GM12892 (cell line): Measurements from ENCODE around the gene PRRC2B.
"Not testable (repeated sequence)": the region's sequence is repeated elsewhere in the genome, so short reads cannot be mapped to it uniquely, and the experiment has no call there.

ENCODE experiments used
- DNase-seq: peaks from one replicate; pipeline ENCODE4 v3.0.0; 2011; ENCODE audit not compliant: insufficient read length
- FAIRE-seq: peaks from 2 replicates; lab custom pipeline; 2011; peaks lifted over from hg19 to GRCh38; lab: Jason Lieb, UNC
- POLR2A ChIP-seq: IDR thresholded peaks from 2 replicates; pipeline ENCODE4 v1.6.1; 2011; ENCODE audit warnings: low read depth, low read length, control low read depth
- POLR2AphosphoS5 ChIP-seq: IDR thresholded peaks from 2 replicates; pipeline ENCODE4 v1.6.1; 2011; ENCODE audit warnings: low read depth, low read length, control low read depth
- TAF1 ChIP-seq: IDR thresholded peaks from 2 replicates; pipeline ENCODE4 v1.6.1; 2011; ENCODE audit warnings: low read depth, mild to moderate bottlenecking, control low read depth, low read length, borderline replicate concordance

PRRC2B gene

DNA sequence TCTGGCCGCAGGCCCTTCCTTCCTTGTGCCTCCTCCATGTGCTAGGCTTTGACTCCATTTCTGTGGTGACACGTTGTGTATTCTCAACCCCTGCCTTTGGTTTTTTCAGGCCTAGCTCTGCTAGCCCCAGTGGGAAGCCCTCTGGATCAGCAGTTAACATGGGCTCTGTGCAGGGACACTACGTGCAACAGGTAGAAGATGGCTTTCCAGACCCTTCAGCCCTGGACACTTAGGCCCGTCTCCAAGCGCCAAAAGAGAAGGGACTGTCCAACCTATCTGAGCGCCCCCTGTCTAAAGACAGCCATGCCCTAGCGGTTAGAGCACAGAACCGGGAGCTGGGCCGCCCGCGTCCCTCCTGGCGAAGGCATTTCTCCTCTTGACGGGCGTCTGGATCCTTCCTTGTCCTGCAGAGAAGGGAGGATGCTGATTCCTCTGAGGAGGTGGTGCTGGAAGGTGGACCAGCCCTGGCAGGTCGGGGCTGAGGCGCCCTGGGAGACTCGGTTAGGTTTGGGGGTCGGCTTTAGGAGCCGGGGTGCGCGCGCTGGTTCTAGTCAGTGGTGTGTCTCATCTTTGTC is 100.5 kb downstream of the PRRC2B start:
- no peak for FAIRE-seq
- TF ChIP-seq POLR2A (no peak), TAF1 (no peak), POLR2AphosphoS5 (no peak)
- no peak for DNase-seq

DNA sequence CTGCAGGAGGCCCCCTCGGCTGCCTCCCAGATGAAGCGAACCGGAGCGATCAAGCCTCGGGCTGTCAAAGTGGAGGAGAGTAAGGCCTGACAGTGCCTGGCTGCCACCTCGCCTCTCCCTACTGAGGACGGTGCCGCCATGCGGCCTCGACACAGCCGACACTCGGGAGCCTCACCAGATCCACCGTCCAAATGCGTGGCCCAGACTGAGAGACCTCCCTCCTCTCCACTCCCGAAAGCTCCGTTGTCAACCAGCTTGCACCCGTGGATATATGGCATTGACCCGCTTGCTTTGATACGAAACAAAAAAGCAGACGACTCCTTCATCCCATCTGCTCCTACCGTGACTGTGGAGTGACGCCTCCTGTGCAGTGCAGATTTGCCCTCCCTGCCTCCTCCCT is 101.9 kb downstream of the PRRC2B start:
- DNase-seq (no peak), FAIRE-seq (no peak)
- TF ChIP-seq TAF1 (no peak), POLR2AphosphoS5 (no peak), POLR2A (no peak)

DNA sequence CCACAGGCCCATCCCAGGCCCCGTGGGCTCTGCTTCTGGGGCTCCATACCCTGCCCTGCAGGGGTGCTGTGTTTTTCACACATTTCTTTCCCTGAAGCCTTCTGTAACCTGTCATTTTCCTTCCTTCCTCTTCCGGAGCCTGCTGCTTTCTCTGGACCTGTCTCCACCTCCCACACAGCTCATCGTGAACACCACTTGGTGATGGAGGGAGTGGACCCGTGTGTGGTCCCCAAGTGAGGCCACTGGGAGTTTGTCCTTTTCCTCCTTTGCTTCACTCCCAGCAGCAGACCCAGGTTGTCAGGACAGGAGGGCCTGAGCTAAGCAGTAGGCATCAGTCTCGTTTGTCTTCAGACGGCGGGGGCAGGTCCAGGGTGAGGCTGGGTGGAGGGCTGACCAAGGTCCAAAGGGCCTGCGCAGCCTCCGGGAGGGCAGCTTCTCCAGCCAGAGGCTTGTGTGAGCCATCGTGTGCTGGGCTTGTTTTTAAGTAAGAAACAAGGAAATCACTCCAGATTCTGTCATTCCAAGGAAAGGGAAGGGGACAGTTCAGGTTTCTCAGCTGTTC is 103.0 kb downstream of the PRRC2B start:
- DNase-seq: no peak
- TF ChIP-seq POLR2AphosphoS5 (no peak), POLR2A (no peak), TAF1 (no peak)
- FAIRE-seq: no peak

DNA sequence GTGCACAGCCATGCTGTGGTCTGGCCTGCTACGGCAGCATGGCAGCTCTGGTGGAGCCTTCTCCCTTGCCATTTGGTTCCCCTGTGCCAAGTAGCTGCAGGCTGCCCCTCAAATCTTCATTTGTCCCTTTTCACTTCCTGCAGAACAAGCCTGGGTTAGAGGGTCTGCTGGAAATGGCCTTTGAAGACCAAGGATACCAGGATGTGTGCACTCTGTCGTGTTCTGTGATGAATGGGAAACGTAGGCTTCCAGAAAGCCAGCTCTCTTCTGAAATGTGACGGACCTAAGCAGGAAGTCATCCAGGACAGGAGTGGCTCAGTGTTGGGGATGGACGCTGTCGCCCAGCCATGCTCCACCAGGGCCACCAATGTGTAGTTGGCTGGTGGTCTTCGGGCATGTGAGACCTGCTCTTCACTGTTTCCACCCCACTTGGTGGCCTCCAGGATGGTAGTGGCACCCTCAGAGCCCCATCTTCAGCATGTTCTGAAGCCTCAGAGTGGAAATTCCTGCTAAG is 105.4 kb downstream of the PRRC2B start:
- DNase-seq (no peak), FAIRE-seq (no peak)
- TF ChIP-seq TAF1 (no peak), POLR2A (no peak), POLR2AphosphoS5 (no peak; the same call in 1 of the 2 replicates)

DNA sequence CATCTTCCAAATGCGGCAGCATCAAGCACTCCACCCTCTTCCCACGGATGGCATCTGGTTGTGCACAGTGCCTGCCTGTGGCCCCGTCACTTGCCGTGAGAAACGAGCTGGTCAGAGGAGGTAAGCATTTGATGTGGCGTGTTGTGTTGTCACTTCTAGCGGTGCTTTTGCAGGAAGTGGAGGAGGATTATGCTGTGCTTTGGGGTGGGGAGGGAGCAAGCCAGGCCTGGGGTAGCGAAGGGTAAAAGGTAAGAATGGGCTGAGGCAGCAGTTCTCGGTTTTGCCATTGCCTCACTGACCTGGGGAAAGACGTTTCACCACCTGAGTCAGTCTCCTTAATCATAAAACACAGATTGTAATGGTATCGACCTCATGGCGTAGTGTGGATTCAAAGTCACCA is 106.5 kb downstream of the PRRC2B start:
- TF ChIP-seq POLR2A: 0 out of 2 replicates have a peak, but pooled peaks have one; percentile 18
- TF ChIP-seq POLR2AphosphoS5: peak; percentile 51
- TF ChIP-seq TAF1: no peak
- DNase-seq (no peak), FAIRE-seq (no peak)

DNA sequence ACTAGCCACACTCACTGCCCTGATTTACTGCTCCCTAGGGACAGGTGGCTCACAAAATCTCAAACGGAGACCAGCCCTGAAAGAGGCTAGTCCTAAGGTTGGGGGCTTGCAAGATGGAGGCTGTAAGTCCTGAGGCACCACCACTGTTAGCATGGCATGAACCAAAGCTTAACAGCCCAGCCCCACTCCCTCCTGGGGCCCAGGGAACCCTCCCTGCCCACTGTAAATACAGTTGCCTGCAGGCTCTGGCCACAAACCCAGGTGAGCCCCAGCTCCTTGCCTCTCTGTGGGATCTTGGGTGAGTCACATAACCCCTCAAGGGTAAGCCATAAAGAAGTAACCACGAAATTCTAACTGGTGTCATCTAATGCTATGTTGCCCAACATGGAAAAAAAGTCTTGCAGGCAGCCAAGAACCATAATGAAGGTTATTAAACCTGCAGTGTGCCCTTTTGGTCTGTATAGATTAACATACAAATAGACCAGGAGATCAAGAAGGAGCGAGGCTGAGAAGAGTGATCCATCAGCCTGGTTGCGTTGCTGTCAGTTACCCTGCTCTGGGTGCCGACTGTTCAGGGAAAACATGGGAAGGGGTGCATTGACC is 107.2 kb downstream of the PRRC2B start:
- no peak for FAIRE-seq
- no peak for TF ChIP-seq POLR2A
- TF ChIP-seq TAF1: no peak
- TF ChIP-seq POLR2AphosphoS5: no peak

DNA sequence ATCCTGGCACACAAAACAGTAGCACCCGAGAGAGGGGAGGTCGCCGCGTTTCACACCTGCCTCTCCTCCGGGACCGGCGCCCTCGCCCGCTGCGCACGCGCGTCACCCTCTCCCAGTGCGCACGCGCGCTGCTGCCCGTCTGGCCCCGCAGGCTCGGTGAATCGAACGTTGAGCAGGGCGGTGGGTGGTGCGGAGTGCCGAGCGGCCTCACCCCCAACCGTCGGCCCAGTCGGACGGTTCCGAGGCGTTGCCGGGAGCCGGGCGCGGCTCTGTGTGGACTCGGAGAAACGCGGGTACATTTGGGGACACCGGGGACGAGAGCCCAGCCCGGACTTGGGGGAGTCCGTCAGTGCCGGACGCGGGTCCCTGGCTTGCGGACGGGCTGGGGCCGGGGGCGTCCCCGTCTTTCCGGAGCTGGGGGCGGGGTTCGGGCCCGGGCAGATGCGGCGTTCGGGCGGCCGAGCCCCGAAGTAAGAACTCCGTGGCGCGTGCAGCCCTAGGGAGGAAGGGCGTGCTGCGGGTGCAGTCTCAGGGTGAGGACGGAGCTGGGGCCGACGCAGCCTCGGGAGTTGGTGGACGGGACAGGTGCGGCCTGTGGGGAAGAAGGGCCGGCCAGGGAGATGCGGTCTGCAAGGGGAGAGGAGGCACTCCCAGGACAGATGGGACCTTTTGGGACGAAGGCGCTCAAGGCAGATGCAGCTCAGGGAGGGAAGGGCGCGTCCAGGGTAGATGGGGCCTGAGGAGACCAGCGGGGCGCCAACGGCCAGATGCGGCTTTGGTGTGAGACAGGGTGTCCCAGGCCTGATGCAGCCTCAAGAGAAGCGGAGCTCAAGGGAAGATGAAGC is 109.1 kb downstream of the PRRC2B start, which contains the start of gene POMT1:
TSS of gene POMT1 (plus strand) at position 138 of the 845 bp plus-strand sequence. CDS start 1,301 bp downstream, outside the sequence.
- FAIRE-seq: peak; percentile 89
- peak; percentile 99 for DNase-seq
- TF ChIP-seq POLR2AphosphoS5 (peak; percentile 67), POLR2A (peak; percentile 68; the same call in 1 of the 2 replicates), TAF1 (no peak)

More for the DNA sequence above, 107.2 kb downstream of the PRRC2B start:
- DNase-seq: no peak

DNA sequence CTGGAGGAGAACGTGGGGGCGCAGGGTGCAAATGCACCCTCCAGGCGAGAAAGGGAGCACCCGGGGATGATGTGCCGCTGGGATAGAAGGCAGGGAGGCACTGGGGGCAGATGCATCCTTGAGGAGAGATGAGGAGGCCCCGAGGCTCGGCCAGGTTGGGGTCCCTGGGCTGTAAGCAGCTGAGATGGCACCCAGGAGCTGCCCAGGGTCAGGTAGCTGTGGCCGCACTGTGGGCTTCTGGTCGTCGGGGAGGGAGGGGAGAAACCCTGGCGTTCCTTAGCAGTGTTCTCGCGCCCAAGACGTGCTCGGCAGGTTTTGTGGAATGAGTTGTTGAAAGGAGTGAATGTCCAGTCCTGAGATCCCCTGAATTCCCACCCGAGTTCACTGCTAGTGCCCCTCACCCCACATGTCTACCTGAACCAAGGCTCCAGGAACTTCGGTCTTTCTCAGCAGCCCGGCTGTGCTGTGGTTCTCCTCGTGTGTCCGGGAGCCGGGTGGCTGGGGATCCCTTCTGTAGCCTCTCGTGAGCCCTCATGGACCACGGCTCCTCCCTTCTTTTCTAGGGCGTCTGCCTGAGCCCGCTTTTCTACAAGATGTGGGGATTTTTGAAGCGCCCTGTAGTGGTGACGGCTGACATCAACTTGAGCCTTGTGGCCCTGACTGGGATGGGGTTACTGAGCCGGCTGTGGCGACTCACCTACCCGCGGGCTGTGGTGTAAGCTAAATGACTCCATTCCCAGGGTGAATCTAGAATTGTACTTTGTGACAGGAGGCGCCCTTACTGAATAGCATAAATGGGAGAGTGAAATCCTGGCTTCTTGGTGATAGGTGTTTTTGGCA is 110.0 kb downstream of the PRRC2B start:
- no peak for TF ChIP-seq POLR2A
- no peak for TF ChIP-seq POLR2AphosphoS5
- TF ChIP-seq TAF1: no peak
- DNase-seq (peak; percentile 51), FAIRE-seq (no peak)

DNA sequence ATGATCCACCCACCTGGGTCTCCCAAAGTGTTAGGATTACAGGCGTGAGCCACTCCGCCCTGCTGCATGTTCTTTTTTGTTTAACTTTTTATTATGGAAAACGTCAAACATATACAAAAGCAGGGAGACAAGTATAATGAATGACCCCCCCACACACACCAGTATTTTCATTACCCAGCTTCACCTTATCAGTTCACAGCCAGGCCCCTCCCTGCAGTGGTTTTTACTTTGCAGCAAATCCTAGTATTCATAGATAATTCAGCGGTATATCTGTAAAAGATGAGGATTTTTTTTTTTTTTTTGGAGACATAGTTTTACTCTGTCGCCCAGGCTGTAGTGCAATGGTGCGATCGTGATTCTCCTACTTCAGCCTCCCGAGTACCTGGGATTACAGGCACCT is 111.1 kb downstream of the PRRC2B start:
- no peak for FAIRE-seq
- DNase-seq: no peak
- TF ChIP-seq TAF1: no peak
- no peak for TF ChIP-seq POLR2A
- no peak for TF ChIP-seq POLR2AphosphoS5

DNA sequence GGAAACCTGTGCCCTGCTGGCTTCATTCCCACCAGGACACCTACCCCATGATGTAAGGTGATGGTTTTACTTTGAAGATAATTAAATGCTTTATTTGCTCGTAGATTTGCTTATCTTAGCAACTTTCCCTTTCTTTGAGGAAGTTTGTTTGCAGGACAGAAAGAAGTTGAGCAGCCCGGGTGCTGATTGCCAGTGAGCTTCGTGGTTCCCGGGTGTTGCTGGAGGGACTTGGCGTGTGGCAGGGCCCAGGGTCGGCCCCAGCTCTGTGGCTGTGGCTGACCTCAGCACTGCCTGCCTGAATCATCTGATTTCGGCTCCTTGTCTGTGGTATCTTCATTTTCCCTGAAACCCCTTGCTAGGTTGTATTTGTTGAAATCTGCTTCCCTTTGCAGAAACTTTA is 117.5 kb downstream of the PRRC2B start:
- DNase-seq (no peak), FAIRE-seq (no peak)
- TF ChIP-seq POLR2AphosphoS5 (no peak), TAF1 (no peak), POLR2A (no peak)

DNA sequence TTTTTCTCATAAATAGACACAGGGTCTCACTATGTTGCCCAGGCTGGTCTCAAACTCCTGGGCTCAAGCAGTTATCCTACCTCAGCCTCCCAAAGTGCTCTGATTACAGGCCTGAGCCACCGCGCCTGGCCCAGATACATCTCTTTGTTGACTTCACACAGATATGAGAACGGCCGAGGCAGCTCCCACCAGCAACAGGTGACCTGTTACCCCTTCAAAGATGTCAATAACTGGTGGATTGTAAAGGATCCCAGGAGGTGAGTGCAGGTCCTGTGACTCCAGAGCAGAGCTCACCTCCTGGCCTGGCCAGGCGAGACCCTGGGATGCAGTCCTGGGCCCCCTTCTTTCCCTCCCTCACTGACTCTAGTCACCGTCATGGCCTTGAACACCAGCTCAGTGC is 118.0 kb downstream of the PRRC2B start:
- FAIRE-seq (no peak), DNase-seq (no peak)
- no peak for TF ChIP-seq POLR2AphosphoS5
- no peak for TF ChIP-seq TAF1
- TF ChIP-seq POLR2A: no peak

DNA sequence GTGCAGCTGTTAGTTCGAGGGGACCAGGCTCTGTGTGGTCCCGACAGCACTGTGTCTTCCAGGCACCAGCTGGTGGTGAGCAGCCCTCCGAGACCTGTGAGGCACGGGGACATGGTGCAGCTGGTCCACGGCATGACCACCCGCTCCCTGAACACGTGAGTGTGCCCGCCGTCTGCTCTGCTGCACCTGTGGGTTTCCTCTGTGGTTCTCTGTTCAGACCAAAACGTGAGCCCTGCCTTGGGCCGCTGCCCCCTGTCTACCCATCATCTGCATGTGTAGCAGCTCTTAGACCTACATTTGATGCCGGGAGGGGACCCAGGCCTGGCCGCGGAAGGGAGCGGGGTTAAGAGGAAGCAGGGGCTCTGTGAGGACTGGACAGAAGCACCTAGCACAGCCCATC is 119.3 kb downstream of the PRRC2B start:
- DNase-seq: no peak
- no peak for FAIRE-seq
- no peak for TF ChIP-seq POLR2AphosphoS5
- TF ChIP-seq TAF1: no peak
- no peak for TF ChIP-seq POLR2A

DNA sequence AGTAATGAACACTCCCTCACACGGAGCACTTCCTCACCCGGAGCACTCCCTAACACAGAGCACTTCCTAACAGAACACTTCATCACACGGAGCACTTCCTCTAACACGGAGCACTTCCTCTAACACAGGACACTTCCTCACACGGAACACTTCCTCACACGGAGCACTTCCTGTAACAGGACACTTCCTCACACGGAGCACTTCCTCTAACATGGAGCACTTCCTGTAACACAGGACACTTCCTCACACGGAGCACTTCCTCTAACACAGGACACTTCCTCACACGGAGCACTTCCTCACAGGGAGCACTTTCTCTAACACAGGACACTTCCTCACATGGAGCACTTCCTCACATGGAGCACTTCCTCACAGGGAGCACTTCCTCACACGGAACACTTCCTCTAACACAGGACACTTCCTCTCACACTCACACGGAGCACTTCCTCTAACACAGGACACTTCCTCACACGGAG is 121.7 kb downstream of the PRRC2B start:
- not testable (repeated sequence) for DNase-seq, FAIRE-seq
